HG03520 (cell line): ENCODE data around the gene KCNN4.

Experiments used
- ATAC-seq: cut with Tn5 transposase; IDR thresholded peaks from one replicate; pipeline ENCODE4 v1.9.1; 2021; ENCODE audit warnings: mild to moderate bottlenecking, moderate library complexity; ENCODE audit not compliant: unreplicated experiment

The KCNN4 gene

DNA sequence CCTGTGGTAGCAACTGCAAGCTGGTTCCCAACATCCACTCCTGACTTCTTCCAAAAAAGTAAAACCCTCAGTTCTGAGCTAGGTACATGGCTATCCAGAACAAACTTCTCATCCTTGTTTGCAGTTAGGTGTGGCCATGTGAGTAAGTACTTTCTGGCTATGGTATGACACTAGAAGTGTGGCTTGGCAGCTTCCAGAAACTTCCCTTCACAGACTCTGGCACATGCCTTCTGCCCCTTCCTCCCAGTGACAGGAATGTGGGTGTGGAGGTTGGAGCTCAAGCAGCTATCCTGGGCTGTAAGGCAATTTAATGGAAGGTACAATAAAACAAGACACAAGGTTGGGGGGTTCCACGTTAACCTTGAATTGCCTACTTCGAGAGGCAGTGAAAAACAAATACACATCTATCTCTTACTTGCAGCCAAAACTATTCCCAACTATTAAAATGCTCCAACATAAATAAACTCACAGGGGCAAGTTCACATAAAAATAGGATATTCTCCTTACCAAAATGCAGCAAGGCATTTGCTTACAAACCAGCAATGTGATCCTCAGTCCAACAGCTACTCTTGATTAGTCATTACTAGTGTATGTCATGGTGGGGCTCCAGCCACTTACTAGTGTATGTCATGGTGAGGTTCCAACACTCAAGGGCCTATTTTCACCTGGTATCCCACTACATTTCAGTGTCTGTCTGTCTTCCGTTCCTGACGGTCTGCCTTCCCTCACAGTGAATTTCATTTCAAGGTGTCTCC lies 29.1 kb downstream of the KCNN4 start:
- no peak for ATAC-seq

DNA sequence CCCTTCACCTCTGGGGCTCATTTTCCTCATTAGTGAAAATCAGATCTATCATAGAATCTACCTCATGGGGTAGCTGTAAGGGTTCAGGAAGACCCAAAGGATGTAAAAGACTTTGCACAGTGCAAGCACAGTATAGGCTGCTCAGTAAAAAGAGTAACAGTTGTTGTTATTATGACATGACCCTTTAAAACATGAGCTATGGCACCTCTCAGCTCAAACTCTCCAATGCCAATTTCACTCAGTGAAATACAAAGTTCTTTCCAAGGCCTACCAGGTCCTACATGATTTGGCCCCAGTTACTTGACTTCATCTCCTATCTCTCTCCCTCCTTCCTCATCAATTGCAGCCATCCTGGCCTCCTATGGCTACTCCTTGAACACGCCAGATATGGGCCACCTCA lies 30.9 kb downstream of the KCNN4 start:
- no peak for ATAC-seq

DNA sequence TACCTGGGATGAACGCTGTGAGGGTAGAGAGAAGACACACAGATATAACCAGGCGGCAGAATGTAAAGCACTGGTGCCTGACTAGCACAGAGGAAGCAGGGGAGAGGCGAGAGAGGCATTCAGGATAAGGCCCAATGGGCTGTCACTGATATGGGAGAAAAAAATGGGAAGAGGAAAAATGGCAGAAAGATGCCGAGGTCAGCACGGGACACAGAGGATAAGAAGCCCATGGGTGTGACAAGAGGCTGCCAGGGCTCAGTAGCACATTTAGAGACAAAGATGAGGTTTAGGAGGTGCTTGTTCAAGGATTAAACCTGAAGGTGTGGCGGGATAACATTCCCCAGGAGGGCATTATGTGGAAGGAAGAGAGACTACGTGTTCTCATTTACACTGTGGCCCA lies 31.6 kb downstream of the KCNN4 start:
- ATAC-seq: no peak

DNA sequence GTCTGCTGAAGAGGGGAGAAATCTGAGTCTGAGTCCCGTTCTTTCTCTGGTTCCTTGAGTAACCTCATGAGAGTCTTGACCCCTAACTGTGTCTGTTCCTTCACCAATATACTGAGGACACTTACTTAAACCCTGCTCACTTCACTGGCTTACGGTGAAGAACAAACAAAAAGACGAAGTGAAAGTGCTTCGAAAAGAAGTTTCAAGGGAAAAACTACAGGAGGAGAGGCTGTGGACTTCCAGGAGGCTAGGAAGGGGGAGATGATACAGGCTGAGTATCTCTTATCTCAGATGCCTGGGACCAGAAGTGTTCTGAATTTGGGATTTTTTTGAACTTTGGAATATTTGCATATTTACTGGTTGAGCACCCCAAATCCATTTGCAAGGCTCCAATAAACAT lies 32.1 kb downstream of the KCNN4 start:
- no peak for ATAC-seq

DNA sequence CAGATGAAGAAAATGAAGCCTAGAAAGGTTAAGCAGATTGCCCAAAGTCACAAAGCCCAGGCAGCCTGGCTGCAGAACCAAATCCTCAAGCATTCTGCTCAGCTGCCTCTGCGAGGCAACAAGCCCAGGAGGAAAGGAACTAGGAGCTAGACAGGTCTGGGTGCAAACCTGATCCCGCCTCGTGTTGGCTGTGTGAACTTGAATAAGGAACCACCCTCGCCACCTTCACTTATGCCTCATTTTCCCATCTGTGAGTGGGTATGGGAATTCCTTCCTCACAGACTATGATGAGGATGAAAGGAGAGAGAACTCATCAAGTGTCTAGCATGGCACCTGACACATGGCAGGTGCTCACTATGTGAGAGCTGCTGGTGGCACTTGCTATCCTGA lies 32.6 kb downstream of the KCNN4 start:
- no peak for ATAC-seq

DNA sequence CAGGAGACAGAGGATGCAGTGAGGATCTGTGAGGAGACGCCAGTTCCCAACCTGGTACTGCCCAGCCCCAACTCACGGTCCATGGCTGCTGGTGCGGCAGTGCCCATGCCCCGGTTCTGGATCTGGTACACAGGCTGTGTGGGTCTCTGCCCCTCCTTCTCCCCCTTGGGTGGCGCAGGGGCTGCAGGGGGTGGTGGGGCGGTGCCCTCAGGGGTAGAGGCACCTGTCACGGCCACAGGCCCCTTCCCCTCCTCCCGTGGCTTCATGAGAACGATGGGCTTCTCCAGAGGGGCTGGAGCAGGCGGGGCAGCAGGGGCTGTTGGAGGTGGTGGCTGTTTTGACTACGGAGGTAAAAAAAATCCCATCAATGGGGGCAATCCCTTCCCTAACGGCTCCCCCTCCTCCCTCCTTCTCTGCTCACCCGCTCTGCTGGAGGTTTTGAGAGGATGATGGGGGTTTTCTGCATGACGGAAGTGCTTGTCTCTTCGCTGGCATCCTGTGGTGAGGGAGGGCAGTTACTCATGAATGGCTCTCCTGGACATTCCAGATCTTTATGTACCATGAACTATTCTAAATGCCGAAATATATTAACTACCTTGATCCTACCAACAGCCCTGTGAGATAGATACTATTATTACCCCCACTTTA lies 33.1 kb downstream of the KCNN4 start:
- ATAC-seq: no peak

DNA sequence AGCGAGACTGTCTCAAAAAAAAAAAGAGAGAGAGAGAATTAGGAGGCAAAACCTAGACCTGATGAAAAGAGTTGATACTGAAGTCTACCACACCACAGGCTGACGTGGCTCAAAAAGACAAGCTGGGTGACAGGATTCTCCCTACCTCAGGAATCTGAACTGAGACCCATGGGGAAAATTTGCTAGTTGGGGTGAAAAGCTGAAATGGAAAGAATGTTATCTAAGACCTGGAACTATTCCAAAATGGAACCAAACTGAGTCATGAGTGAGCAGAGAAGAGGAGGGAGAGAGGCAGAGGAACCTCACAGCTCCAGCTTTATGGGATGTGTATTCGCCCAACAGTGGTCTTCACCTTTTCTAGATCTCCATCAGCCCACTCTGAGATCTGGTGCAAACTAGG lies 37.7 kb downstream of the KCNN4 start:
- no peak for ATAC-seq

DNA sequence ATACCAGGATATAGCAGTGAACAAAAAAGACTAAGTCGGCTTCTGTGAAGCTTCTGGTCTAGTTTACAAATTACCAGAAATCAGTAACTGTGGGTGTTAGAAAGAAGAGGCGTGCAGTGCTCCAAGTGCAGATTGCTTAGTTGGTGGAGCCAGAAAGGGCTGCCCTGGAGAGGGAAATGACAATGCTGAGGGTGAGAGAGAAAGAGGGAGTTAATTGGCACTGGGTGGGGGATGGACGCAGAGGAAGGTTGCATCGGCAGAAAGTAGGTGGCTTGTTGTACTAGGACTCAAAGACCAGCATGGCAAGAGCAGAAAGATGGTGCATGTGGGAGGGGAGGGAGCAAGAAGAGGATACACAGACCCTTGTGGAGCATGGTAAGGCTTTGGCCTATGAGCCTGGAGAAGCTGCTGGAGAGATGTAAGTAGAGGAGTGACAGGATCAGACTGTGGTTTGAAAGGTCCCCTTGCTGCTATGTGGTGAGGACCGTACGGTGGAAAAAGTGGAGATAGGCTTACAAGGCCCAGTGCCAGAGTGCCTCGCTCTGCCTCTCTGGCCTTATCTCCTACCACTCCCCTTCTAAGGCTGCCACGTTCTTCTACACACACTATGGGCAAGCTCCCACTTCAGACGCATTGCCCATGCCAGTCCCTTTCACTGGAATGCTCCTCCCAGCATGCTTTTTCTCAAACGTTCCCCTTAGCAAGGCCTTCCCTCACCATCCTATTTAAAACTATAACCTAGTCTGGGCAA lies 39.5 kb downstream of the KCNN4 start:
- ATAC-seq: no peak

DNA sequence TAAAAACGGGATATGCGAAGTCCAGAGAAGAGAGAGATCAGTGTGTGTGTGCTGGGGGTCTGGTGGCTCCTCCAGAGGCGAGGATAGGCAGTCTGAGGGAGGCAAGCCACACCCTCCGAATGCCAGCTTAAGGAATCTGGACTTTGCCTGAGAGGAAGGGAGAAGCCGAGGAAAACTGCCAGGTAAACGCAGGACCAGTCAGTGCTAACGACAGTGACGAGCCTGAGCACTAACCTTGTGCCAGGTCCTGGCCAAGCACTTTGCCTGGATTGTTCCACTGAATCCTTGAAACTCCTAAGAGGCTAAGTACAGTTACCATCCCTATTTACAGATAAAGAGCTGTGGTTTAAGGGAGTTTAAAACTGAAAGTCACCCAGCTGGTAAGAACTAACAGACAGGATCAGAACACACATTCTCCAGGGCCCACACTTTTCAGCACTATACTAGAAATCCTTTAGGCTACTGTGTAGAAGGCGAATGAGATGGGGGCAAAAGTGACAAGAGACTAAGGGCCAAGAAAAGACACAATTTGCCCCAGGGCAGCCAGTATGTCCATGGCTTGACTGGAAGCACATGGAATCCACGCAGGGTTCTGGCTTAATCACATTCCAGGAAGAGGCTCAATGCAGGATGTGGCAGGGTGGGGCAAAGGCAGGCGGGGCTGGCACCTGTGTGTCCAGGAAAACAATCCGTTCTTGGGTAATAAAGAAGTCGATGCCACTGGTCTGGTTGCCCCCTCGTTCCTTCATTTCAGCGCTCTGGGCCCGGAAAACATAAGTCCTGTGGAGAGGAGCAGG lies 41.1 kb downstream of the KCNN4 start:
- ATAC-seq: no peak

DNA sequence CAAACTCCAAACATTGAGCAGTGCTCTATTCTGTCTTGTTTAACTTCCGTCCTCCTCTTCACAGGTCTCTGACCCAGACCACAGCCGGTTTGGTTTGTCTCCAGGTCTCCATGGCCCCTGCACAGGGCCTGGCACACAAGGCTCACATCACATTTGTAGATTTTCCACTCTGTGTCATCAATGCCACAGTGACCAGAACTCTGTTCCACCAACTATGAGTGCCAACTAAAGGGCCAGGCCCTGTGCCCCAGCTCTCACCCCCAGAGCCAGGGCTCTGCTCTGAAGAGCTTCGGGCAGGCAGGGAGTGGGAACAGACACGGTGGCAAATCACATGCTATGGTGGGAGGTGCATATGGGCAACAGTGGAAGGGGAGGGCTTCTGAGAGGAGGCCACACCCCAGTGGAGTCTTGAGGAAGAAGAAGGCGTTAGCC lies 42.0 kb downstream of the KCNN4 start:
- ATAC-seq: no peak

DNA sequence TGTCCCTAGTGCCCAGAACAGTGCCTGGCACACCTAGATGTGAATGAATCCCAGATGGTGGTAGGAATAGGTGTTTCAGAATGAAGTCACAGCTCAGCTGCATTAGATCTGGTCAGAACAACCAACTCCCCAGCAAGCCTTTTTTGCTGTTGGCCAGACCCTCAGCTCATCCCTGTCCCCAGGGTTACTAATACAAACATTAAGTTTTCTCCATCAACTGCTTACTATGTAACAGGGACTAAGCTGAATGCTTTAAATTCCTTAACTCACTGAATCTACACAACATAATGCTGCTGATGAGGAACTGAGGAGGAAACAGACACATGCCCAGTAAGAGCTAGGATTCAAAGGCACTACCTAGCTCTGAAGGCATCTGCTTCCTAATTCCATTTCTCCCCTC lies 44.8 kb downstream of the KCNN4 start:
- no peak for ATAC-seq

DNA sequence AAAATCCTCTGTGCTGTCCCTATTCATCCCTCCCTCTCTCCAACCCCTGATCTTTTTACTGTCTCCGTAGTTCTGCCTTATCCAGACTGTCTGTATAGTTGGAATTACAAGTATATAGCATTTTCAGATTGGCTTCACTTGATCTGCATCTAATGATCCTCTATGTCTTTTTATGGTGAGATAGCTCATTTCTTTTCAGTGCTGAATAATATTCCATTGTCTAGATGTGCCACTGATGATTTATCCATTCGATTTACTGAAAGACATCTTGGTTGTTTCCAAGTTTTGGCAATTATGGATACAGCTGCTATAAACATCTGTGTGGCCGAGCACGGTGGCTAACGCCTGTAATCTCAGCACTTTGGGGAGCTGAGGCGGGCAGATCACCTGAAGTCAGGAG lies 45.8 kb downstream of the KCNN4 start:
- ATAC-seq: no peak

DNA sequence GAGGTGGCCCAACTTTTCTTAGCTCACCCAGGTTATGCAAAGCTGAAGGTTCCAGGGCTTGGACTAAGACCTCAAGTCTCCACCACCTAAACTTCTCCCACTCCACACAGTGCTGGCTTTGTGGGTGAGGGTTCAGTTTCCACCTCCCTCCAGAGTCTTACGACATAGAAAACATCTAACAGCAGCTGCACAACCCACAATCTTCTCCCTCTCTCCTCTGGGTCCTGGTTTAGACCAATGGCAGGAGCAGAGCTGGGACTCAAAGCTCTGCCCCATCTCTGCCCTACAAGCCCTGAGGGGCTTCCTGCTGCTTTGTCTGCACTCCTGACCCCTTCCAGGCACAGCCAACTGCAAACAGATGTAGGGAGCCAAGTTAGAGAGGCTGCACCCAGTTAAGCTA lies 48.9 kb downstream of the KCNN4 start:
- ATAC-seq: no peak

DNA sequence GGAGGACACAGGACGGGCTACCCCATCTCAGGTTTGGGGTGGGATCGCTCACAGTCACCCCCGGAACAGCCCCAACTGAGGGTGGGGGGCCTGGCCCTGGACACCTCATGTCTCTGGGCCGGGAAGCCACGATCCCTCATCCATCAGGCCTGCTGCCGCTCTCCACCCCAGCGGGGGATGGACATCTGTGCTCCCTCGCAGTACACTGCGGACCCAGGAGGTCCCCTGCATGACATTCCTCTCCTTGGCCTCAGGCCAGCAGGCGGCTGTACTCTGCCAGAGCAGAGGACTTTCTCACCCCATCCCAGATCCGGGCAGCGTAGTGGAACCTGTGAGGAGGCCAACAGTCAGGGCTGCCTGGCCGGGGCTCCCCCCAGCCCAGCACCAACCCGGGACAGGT lies 49.4 kb downstream of the KCNN4 start:
- ATAC-seq: no peak

DNA sequence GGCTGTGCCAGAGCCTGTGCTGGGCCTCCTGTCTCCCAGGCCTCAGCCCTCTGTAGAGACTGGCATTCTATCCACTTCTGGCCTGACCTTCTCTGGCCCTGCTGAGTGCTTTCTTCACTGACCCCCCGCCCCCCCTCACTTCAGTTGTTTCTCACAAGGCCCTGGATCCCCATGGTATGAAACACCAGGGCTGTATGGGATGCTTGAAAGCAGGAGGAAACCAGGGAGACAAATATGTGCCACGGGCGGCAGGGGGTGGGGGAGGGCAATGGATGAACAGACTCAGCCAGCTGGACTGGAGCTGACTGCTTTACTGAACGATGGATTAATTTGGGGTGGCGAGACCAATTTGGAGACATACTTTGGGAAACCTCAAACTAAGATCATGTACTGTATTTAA lies 50.9 kb downstream of the KCNN4 start:
- ATAC-seq: no peak

DNA sequence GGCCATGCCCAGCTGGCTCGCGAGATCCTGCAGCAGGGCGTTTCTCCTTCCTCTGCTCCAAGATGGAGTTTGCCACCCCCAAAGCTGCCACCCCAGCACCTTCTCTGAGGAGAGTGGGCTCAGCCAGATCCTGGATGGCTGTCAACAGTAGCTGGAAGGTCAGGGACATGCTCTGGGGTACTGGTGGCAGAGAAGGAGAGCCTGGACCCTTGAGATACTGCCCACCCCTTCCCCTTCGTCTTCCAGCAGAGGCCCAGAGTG lies 53.2 kb downstream of the KCNN4 start:
- no peak for ATAC-seq

DNA sequence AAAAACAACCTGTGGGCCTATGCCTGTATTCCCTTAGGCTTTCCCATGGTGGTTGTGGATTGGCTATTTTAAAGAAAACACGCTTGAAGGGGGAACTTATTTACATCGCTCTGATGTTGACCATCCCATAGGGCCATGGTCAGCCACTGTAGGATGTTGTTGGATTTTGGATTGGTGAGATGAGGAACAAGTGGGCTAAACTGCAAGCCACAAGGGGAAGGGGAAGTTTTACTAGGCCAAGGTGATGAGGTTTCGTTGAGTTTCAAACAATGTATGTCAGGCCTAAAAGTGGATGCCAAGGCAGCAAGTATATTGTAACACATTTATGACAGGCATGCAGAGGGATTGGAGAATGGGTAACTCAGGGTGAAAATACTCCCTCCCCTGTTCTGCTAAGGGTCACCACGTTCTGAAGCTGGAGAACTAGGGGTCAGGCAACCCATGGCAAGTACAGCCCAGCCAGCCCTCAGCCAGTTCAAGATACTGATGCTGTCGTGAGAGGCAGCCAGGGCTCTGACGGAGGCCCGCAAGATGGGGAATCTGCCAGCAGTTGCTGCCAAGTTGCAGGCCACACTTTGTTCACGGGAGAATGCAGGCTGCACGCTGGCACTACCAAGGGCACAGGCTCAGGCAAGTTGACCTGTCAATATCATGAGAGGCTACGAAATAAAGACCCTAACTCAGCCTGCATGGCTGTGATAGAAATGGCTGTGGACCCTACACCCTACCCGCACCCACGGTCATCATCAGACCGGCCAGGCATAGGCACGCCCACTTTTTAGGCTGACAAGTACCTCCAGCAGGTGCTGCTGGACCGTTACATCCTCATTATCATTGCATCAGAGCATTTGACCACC lies 53.8 kb downstream of the KCNN4 start:
- ATAC-seq: no peak

DNA sequence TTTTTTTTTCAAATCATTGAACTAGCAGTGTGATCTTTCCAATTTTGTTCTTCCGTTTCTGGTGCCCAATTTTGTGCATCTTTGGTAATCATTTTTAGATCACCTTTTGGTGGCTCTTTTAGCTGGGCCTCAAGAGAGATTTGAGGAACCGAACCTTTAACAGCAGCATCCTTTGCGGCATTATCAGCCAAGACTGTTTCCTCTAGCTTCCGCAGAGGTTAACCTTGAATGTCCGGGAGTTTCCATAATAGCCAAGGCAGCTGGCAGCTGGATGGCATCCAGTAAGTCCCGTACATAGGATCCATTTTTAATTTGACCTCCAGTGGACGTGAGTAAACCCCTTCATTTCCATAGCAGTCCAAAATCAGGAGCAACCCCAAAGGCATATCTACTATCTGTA lies 55.3 kb downstream of the KCNN4 start:
- no peak for ATAC-seq

DNA sequence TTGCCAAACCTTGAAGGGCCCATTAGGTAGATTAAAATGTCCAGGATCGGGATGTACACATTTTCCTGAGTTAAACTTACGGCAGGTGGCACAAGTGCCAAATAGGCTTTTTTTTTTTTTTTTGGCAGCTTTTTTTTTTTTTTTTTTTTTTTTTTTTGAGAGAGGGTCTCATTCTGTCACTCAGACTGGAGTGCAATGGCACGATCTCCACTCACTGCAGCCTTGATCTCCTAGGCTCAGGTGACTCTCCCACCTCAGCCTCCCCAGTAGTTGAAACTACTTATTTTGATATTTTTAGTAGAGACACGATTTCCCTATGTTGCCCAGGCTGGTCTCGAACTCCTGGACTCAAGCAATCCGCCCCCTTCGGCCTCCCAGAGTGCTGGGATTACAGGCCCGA lies 55.9 kb downstream of the KCNN4 start:
- no peak for ATAC-seq

DNA sequence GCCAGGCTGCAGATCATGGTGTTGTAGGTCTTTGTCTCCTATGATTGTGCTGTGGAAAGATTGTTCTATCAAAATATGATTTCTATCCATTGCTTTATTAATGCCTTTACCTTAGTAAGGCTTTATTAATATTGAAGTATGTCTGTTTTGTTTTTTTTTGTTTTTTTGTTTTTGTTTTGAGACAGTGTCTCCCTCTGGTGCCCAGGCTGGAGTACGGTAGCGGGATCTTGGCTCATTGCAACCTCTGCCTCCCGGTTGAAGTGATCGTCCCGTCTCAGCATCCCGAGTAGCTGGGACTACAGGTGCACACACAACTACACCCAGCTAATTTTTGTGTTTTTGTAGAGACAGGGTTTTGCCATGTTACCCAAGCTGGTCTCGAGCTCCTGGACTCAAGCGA lies 57.2 kb downstream of the KCNN4 start:
- ATAC-seq: no peak
